H9 (cell line): ENCODE measurements around the gene SLC12A1. TPM values are rescaled to one million over a fixed set of nuclear protein-coding genes. Genes with fewer than 3 reads are reported as not detected.

Source experiments
- DNase-seq: peaks from one replicate; pipeline ENCODE4 v3.0.0-alpha.2; 2017
- H2AFZ ChIP-seq: one replicate; pipeline ENCODE4 v1.6.1; 2013; ENCODE audit warnings: mild to moderate bottlenecking, low read length, control low read depth, moderate library complexity
- H2AK5ac ChIP-seq: 2 replicates; pipeline ENCODE4 v1.6.1; 2013; ENCODE audit warnings: low read length, control low read depth, mixed read lengths; ENCODE audit not compliant: insufficient read length
- H2BK120ac ChIP-seq: one replicate; pipeline ENCODE4 v1.6.1; 2013; ENCODE audit warnings: low read depth, mild to moderate bottlenecking, low read length, control low read depth, inconsistent platforms; ENCODE audit not compliant: poor library complexity, severe bottlenecking
- H2BK12ac ChIP-seq: 2 replicates; pipeline ENCODE4 v1.6.1; 2013; ENCODE audit warnings: low read length, control low read depth, mixed read lengths, low read depth; ENCODE audit not compliant: insufficient read length
- H2BK15ac ChIP-seq: 2 replicates; pipeline ENCODE4 v1.6.1; 2013; ENCODE audit warnings: low read depth, low read length, control low read depth
- H2BK20ac ChIP-seq: one replicate; pipeline ENCODE4 v1.6.1; 2013; ENCODE audit warnings: low read depth, mild to moderate bottlenecking, low read length, control low read depth, inconsistent platforms; ENCODE audit not compliant: poor library complexity, severe bottlenecking
- H2BK5ac ChIP-seq: 2 replicates; pipeline ENCODE4 v1.6.1; 2013; ENCODE audit warnings: low read length, control low read depth, mixed read lengths; ENCODE audit not compliant: insufficient read length
- H3K14ac ChIP-seq: 2 replicates; pipeline ENCODE4 v1.6.1; 2013; ENCODE audit warnings: low read length, control low read depth; ENCODE audit not compliant: insufficient read depth
- H3K18ac ChIP-seq: 2 replicates; pipeline ENCODE4 v1.6.1; 2013; ENCODE audit warnings: low read depth, mild to moderate bottlenecking, mixed read lengths, low read length, control low read depth; ENCODE audit not compliant: insufficient read length
- H3K23ac ChIP-seq: 2 replicates; pipeline ENCODE4 v1.6.1; 2013; ENCODE audit warnings: low read length, control low read depth, mixed read lengths, low read depth; ENCODE audit not compliant: insufficient read length
- H3K23me2 ChIP-seq: 2 replicates; pipeline ENCODE4 v1.6.1; 2013; ENCODE audit warnings: low read depth, mild to moderate bottlenecking, mixed read lengths, low read length, control low read depth; ENCODE audit not compliant: insufficient read length, poor library complexity, severe bottlenecking
- H3K27ac ChIP-seq: 2 replicates; pipeline ENCODE4 v1.5.1; 2013; ENCODE audit warnings: low read length, control low read depth, mixed read lengths, low read depth; ENCODE audit not compliant: insufficient read length
- H3K27me3 ChIP-seq: 2 replicates; pipeline ENCODE4 v1.6.1; 2013; ENCODE audit warnings: low read length, control low read depth, inconsistent platforms; ENCODE audit not compliant: insufficient read depth
- H3K4ac ChIP-seq: 2 replicates; pipeline ENCODE4 v1.6.1; 2013; ENCODE audit warnings: low read depth, mild to moderate bottlenecking, control low read depth, inconsistent platforms, low read length, moderate library complexity
- H3K4me1 ChIP-seq: 2 replicates; pipeline ENCODE4 v1.6.1; 2013; ENCODE audit warnings: low read length, control low read depth, inconsistent platforms; ENCODE audit not compliant: insufficient read depth
- H3K4me2 ChIP-seq: 2 replicates; pipeline ENCODE4 v1.6.1; 2013; ENCODE audit warnings: low read length, control low read depth, mixed read lengths; ENCODE audit not compliant: insufficient read length, insufficient read depth
- H3K56ac ChIP-seq: 2 replicates; pipeline ENCODE4 v1.6.1; 2013; ENCODE audit warnings: low read depth, mild to moderate bottlenecking, mixed read lengths, low read length, control low read depth; ENCODE audit not compliant: insufficient read length
- H3K79me1 ChIP-seq: 2 replicates; pipeline ENCODE4 v1.6.1; 2013; ENCODE audit warnings: low read depth, mild to moderate bottlenecking, moderate library complexity, low read length, control low read depth, inconsistent platforms; ENCODE audit not compliant: insufficient read depth, poor library complexity, severe bottlenecking
- H3K79me2 ChIP-seq: 2 replicates; pipeline ENCODE4 v1.6.1; 2013; ENCODE audit warnings: low read length, control low read depth, inconsistent platforms; ENCODE audit not compliant: insufficient read depth
- H3K9ac ChIP-seq: 2 replicates; pipeline ENCODE4 v1.6.1; 2013; ENCODE audit warnings: low read length, control low read depth, mixed read lengths; ENCODE audit not compliant: insufficient read length; ENCODE audit errors: extremely low read depth
- H3K9me3 ChIP-seq: one replicate; pipeline ENCODE4 v1.6.1; 2013; ENCODE audit warnings: low read depth, low read length, inconsistent platforms; ENCODE audit not compliant: control insufficient read depth
- H3T11ph ChIP-seq: one replicate; pipeline ENCODE4 v1.6.1; 2013; ENCODE audit warnings: mild to moderate bottlenecking, low read length, control low read depth, inconsistent platforms
- H4K20me1 ChIP-seq: one replicate; pipeline ENCODE4 v1.6.1; 2013; ENCODE audit not compliant: control insufficient read depth, insufficient read length, insufficient read depth
- H4K5ac ChIP-seq: 2 replicates; pipeline ENCODE4 v1.6.1; 2013; ENCODE audit warnings: low read depth, mild to moderate bottlenecking, mixed read lengths, low read length, control low read depth; ENCODE audit not compliant: insufficient read length
- H4K8ac ChIP-seq: replicated peaks from 2 replicates; pipeline ENCODE4 v1.6.1; 2013; ENCODE audit warnings: low read length, control low read depth, mixed read lengths, low read depth; ENCODE audit not compliant: insufficient read length
- H4K91ac ChIP-seq: 2 replicates; pipeline ENCODE4 v1.6.1; 2013; ENCODE audit warnings: low read depth, mild to moderate bottlenecking, moderate library complexity, mixed read lengths, low read length, control low read depth; ENCODE audit not compliant: insufficient read length
- H3K27ac Mint-ChIP-seq, 3 experiments: 2 replicates in 2 of 3; 3 replicates in 1 of 3; pipeline ENCODE4 v1.8.0; 2020 to 2021; ENCODE audit warnings: mixed read lengths in 3 of 3, mild to moderate bottlenecking in 1 of 3, moderate library complexity in 1 of 3
- H3K27me3 Mint-ChIP-seq: 2 replicates; pipeline ENCODE4 v1.8.0; 2021; ENCODE audit warnings: low read depth, mild to moderate bottlenecking, moderate library complexity, mixed read lengths
- H3K36me3 Mint-ChIP-seq, 3 experiments: 2 replicates in 2 of 3; 3 replicates in 1 of 3; pipeline ENCODE4 v1.8.0; 2020 to 2021; ENCODE audit warnings: low read depth in 3 of 3, mixed read lengths in 3 of 3; ENCODE audit not compliant: insufficient read depth in 1 of 3
- H3K4me1 Mint-ChIP-seq, 2 experiments: 2 replicates each; pipeline ENCODE4 v1.8.0; 2020; ENCODE audit warnings: mixed read lengths in 2 of 2
- H3K4me3 Mint-ChIP-seq, 2 experiments: 2 replicates in 1 of 2; 3 replicates in 1 of 2; pipeline ENCODE4 v1.8.0; 2020 to 2021; ENCODE audit warnings: mild to moderate bottlenecking in 2 of 2, mixed read lengths in 2 of 2, moderate library complexity in 1 of 2
- H3K9me3 Mint-ChIP-seq, 2 experiments: 2 replicates in 1 of 2; 3 replicates in 1 of 2; pipeline ENCODE4 v1.8.0; 2020; ENCODE audit warnings: mild to moderate bottlenecking in 2 of 2, mixed read lengths in 2 of 2, moderate library complexity in 1 of 2
- WGBS: extraction: QIAGEN DNeasy Blood & Tissue Kit; methylation state at CpG from one replicate; pipeline ENCODE4 v1.1.7; 2013; ENCODE audit warnings: missing lambda C conversion rate, low lambda C conversion rate, mixed read lengths; ENCODE audit not compliant: insufficient read length; ENCODE audit errors: extremely low coverage; 5-methylcytosine and 5-hydroxymethylcytosine counted together
- total RNA-seq: library from RNA; stranded (reverse); gene quantifications from 2 replicates; pipeline ENCODE4 v1.2.1, GENCODE V29; 2021
- TF ChIP-seq, protein P1 (sequence below): fragments of 200-600 bp; sonication (generic); conservative IDR thresholded peaks from 3 replicates; pipeline ENCODE4 v1.8.0; 2021; ENCODE audit warnings: antibody characterized with exemption, mild to moderate bottlenecking

SLC12A1 gene
- total RNA-seq, 1 experiment from 2014 or later: 0.07 TPM

DNA sequence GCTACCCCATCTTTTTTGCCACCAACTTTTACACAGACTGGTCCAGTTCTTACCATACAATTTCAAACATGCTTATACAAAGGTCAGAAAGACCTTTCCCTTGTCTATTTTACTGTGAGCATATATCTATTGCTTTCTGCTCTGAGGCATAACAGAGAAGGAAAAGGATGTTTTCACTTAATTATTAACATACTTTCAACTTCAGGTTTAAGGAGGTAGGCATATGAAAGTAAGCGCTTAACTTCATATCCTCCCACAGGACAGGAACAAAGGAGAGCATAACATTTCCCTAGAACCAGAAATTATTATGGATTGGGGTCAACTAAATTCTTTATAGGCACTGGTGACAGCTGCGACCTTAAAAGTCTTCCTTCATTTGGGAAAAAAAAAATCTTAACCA, 29.1 kb upstream of the SLC12A1 start:
- H4K20me1 ChIP-seq: no peaks in the 10 kb centered on the region
- Mint-ChIP-seq H3K27me3 (no peaks in the 10 kb centered on the region), H3K27ac (peak overlapping the region in 2 of 3 experiments; percentile 97; a peak in 3 of 7 replicates), H3K36me3 (peaks cover 0 to 5% (median 0%) of the 10 kb centered on the region in 3 experiments; a peak in 4 of 7 replicates), H3K9me3 (no peaks in the 10 kb centered on the region), H3K4me1 (peaks cover 62 to 66% of the 10 kb centered on the region in 2 experiments), H3K4me3 (peak overlapping the region; percentile 90 to 95)
- no peak overlapping the region for H2BK15ac ChIP-seq
- no peak overlapping the region for H2BK5ac ChIP-seq
- H3K27ac ChIP-seq: no peak overlapping the region
- no peak overlapping the region for H2AFZ ChIP-seq
- H3K18ac ChIP-seq: no peak overlapping the region
- no CpG with 5 or more reads among the region's 2 CpGs for WGBS
- no peak overlapping the region for H4K91ac ChIP-seq
- H2BK12ac ChIP-seq: no peak overlapping the region
- peak overlapping the region; percentile 56 for H3K9ac ChIP-seq
- no peak overlapping the region for H3K23ac ChIP-seq
- no peak overlapping the region for H2BK20ac ChIP-seq
- H3K4ac ChIP-seq: no peak overlapping the region
- H3T11ph ChIP-seq: no peak overlapping the region
- peaks cover 2% of the 10 kb centered on the region; the same call in 1 of the 2 replicates for H3K4me1 ChIP-seq
- H3K56ac ChIP-seq: no peak overlapping the region
- H2BK120ac ChIP-seq: no peak overlapping the region
- TF ChIP-seq, protein P1, sequence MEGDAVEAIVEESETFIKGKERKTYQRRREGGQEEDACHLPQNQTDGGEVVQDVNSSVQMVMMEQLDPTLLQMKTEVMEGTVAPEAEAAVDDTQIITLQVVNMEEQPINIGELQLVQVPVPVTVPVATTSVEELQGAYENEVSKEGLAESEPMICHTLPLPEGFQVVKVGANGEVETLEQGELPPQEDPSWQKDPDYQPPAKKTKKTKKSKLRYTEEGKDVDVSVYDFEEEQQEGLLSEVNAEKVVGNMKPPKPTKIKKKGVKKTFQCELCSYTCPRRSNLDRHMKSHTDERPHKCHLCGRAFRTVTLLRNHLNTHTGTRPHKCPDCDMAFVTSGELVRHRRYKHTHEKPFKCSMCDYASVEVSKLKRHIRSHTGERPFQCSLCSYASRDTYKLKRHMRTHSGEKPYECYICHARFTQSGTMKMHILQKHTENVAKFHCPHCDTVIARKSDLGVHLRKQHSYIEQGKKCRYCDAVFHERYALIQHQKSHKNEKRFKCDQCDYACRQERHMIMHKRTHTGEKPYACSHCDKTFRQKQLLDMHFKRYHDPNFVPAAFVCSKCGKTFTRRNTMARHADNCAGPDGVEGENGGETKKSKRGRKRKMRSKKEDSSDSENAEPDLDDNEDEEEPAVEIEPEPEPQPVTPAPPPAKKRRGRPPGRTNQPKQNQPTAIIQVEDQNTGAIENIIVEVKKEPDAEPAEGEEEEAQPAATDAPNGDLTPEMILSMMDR: no peak
- no peak for DNase-seq
- peaks cover 28% of the 10 kb centered on the region; the same call in 1 of the 2 replicates for H3K79me2 ChIP-seq
- H3K4me2 ChIP-seq: peak overlapping the region; percentile 85
- no peaks in the 10 kb centered on the region for H3K27me3 ChIP-seq
- H3K9me3 ChIP-seq: no peaks in the 10 kb centered on the region
- H4K8ac ChIP-seq: no peak overlapping the region
- no peak overlapping the region for H4K5ac ChIP-seq
- H2AK5ac ChIP-seq: no peak overlapping the region
- no peak overlapping the region for H3K14ac ChIP-seq
- no peaks in the 10 kb centered on the region for H3K79me1 ChIP-seq
- no peaks in the 10 kb centered on the region for H3K23me2 ChIP-seq
